Keratinocyte (primary cell): Measurements from ENCODE around the gene YIPF1. TPM values are rescaled to one million over a fixed set of nuclear protein-coding genes. Genes with fewer than 3 reads are reported as not detected.

Experiments
- DNase-seq: peaks from one replicate; pipeline ENCODE4 v3.0.0-alpha.2; 2011; ENCODE audit warnings: low read depth, missing footprints, low spot score
- FAIRE-seq: peaks from 2 replicates; lab custom pipeline; 2011; peaks lifted over from hg19 to GRCh38; lab: Jason Lieb, UNC
- H2AFZ ChIP-seq: 2 replicates; pipeline ENCODE4 v1.6.0; 2012; ENCODE audit warnings: low read length, control low read depth, inconsistent platforms; ENCODE audit not compliant: control insufficient read depth
- H3K27ac ChIP-seq: 2 replicates; pipeline ENCODE4 v1.5.1; 2011; ENCODE audit warnings: low read length; ENCODE audit not compliant: control insufficient read depth, insufficient read depth
- H3K27me3 ChIP-seq: 3 replicates; pipeline ENCODE4 v1.6.0; 2011; ENCODE audit warnings: low read length; ENCODE audit not compliant: control insufficient read depth, insufficient read depth; ENCODE audit errors: extremely low read depth
- H3K36me3 ChIP-seq, 2 experiments: 2 replicates in 1 of 2; 3 replicates in 1 of 2; pipeline ENCODE4 v1.5.1; 2011; ENCODE audit warnings: low read length in 2 of 2, mild to moderate bottlenecking in 1 of 2; ENCODE audit not compliant: control insufficient read depth in 2 of 2, insufficient read depth in 2 of 2; ENCODE audit errors: extremely low read depth in 1 of 2
- H3K4me1 ChIP-seq: 3 replicates; pipeline ENCODE4 v1.5.1; 2011; ENCODE audit warnings: low read length; ENCODE audit not compliant: control insufficient read depth, insufficient read depth; ENCODE audit errors: extremely low read depth
- H3K4me2 ChIP-seq: 3 replicates; pipeline ENCODE4 v1.6.0; 2011; ENCODE audit warnings: low read depth, low read length; ENCODE audit not compliant: control insufficient read depth, insufficient read depth; ENCODE audit errors: extremely low read depth
- H3K4me3 ChIP-seq, 3 experiments: fragments of 200-600 bp in 1 of 3; sonication (generic) in 1 of 3; 2 replicates in 2 of 3; 3 replicates in 1 of 3; pipeline ENCODE4 v1.5.1; 2011 to 2016; ENCODE audit warnings: low read length in 3 of 3, mild to moderate bottlenecking in 3 of 3, control low read depth in 2 of 3, inconsistent platforms in 1 of 3, low read depth in 1 of 3, mixed read lengths in 1 of 3, mixed run types in 1 of 3, moderate library complexity in 1 of 3; ENCODE audit not compliant: control insufficient read depth in 2 of 3, insufficient read depth in 2 of 3; ENCODE audit errors: extremely low read depth in 1 of 3
- H3K79me2 ChIP-seq: 2 replicates; pipeline ENCODE4 v1.6.0; 2012; ENCODE audit warnings: low read length; ENCODE audit not compliant: control insufficient read depth, insufficient read depth
- H3K9ac ChIP-seq: 3 replicates; pipeline ENCODE4 v1.6.0; 2011; ENCODE audit warnings: low read length; ENCODE audit not compliant: control insufficient read depth, insufficient read depth; ENCODE audit errors: extremely low read depth
- H3K9me1 ChIP-seq: 3 replicates; pipeline ENCODE4 v1.6.0; 2011; ENCODE audit warnings: low read length; ENCODE audit not compliant: control insufficient read depth, insufficient read depth; ENCODE audit errors: extremely low read depth
- H3K9me3 ChIP-seq: 2 replicates; pipeline ENCODE4 v1.5.1; 2012; ENCODE audit warnings: low read depth, low read length; ENCODE audit not compliant: control insufficient read depth
- H4K20me1 ChIP-seq: 3 replicates; pipeline ENCODE4 v1.6.0; 2011; ENCODE audit warnings: low read length; ENCODE audit not compliant: control insufficient read depth, insufficient read depth; ENCODE audit errors: extremely low read depth
- EZH2 ChIP-seq: IDR thresholded peaks from one replicate; pipeline ENCODE4 v1.6.1; 2012; ENCODE audit warnings: inconsistent platforms, mild to moderate bottlenecking, low read length, moderate library complexity
- dilution Hi-C: fragments of 300-500 bp; cut with MboI; formaldehyde crosslinking; loops from one replicate; pipeline ENCODE4 v1.7.0; 2020; ENCODE audit warnings: low sequenced_read_pairs; ENCODE audit not compliant: extremely low pct_ligation_motif_present
- polyA plus RNA-seq, 5 experiments: library from polyadenylated mRNA; depleted of rRNA in 3 of 5; stranded (reverse) in 3 of 5; stranded (forward) in 1 of 5; unstranded in 1 of 5; fragments of >200 nt; gene quantifications; 1 replicate in 1 of 5; 2 replicates in 3 of 5; 3 replicates in 1 of 5; pipeline versions ENCODE4 v1.2.1 to v1.2.3, GENCODE V29; 2011 to 2012; ENCODE audit warnings: missing spikeins in 2 of 5, low read depth in 1 of 5, low replicate concordance in 1 of 5
- TF ChIP-seq, protein P1 (sequence below), 3 experiments: IDR thresholded peaks in 1 of 3; conservative IDR thresholded peaks in 1 of 3; optimal IDR thresholded peaks in 1 of 3; 2 replicates in 2 of 3; 3 replicates in 1 of 3; pipeline versions ENCODE3 to v1.5.1; 2011; ENCODE audit warnings: low read length in 3 of 3, mild to moderate bottlenecking in 3 of 3, moderate library complexity in 2 of 3, control low read depth in 1 of 3, inconsistent platforms in 1 of 3; ENCODE audit not compliant: insufficient read depth in 2 of 3; ENCODE audit errors: extremely low read depth in 1 of 3

Gene YIPF1
- polyA plus RNA-seq, 1 donor (not counting 4 experiments of a cell fraction or from before 2014, with no cell fraction given), result 43.3 TPM

DNA sequence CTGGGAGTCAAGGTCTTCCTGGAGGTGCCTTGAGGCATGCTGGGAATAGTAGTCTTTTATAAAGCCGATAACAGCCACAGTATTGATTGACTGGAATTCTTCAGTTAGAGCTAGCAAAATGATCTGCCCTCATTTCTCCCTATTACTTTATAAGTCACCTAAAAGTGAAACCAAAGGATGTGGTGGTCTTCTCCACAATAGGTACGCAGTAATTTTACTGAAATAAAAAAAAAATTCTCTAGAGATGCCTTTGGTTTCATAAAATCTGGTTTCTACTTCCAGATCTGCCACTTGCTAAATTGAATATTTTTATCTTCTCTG lies 51.0 kb downstream of the YIPF1 start:
- Histone ChIP-seq H3K9me3 (no peaks in the 10 kb centered on the region), H3K4me3 (peak overlapping the region; percentile 51 to 100 (median 96)), H3K4me2 (peak overlapping the region; percentile 86), H2AFZ (peak overlapping the region; percentile 78), H3K9ac (peak overlapping the region; percentile 93), H3K79me2 (peaks cover 42% of the 10 kb centered on the region), H3K27ac (peak overlapping the region; percentile 91), H3K36me3 (no peaks in the 10 kb centered on the region), H3K9me1 (no peaks in the 10 kb centered on the region), H4K20me1 (no peaks in the 10 kb centered on the region), H3K4me1 (peaks cover 10% of the 10 kb centered on the region), H3K27me3 (no peaks in the 10 kb centered on the region)
- DNase-seq (no peak), FAIRE-seq (peak; percentile 26)
- no peak for TF ChIP-seq EZH2
- TF ChIP-seq, protein P1, sequence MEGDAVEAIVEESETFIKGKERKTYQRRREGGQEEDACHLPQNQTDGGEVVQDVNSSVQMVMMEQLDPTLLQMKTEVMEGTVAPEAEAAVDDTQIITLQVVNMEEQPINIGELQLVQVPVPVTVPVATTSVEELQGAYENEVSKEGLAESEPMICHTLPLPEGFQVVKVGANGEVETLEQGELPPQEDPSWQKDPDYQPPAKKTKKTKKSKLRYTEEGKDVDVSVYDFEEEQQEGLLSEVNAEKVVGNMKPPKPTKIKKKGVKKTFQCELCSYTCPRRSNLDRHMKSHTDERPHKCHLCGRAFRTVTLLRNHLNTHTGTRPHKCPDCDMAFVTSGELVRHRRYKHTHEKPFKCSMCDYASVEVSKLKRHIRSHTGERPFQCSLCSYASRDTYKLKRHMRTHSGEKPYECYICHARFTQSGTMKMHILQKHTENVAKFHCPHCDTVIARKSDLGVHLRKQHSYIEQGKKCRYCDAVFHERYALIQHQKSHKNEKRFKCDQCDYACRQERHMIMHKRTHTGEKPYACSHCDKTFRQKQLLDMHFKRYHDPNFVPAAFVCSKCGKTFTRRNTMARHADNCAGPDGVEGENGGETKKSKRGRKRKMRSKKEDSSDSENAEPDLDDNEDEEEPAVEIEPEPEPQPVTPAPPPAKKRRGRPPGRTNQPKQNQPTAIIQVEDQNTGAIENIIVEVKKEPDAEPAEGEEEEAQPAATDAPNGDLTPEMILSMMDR (optimal IDR thresholded peaks at IDR 0.05 in 1 of 3, IDR thresholded peaks at IDR 0.05 in 1 of 3, conservative IDR thresholded peaks at IDR 0.05 in 1 of 3; ENCODE audit: extremely low read depth in 1 of 3, insufficient read depth in 2 of 3, low read length in 3 of 3), result no peak
- dilution Hi-C loops, result no loop called here

GRCh38 chr1:53837924-53838653 lies 51.5 kb downstream of the YIPF1 start, which contains the start of gene NDC1:
Gene NDC1, minus strand, starts transcription at chr1:53838296. Its CDS starts 35 bp downstream, at chr1:53838261.
- no peak for FAIRE-seq
- dilution Hi-C loops, result no loop called here

More at GRCh38 chr1:53837924-53838653, 51.5 kb downstream of the YIPF1 start, which contains the start of gene NDC1:
- no peaks in the 10 kb centered on the region for H3K36me3 ChIP-seq
- peak within 1 kb of the TSS; percentile 86 for H3K4me2 ChIP-seq
- TF ChIP-seq EZH2, result no peak
- TF ChIP-seq, protein P1 (optimal IDR thresholded peaks at IDR 0.05 in 1 of 3, IDR thresholded peaks at IDR 0.05 in 1 of 3, conservative IDR thresholded peaks at IDR 0.05 in 1 of 3; ENCODE audit: extremely low read depth in 1 of 3, insufficient read depth in 2 of 3, low read length in 3 of 3), result peak in 1 of 3 experiments; percentile 8
- no peaks in the 10 kb centered on the region for H3K9me1 ChIP-seq
- H3K4me3 ChIP-seq, result peak within 1 kb of the TSS; percentile 51 to 100 (median 96)
- H3K27ac ChIP-seq, result peak within 1 kb of the TSS; percentile 91
- peak within 1 kb of the TSS; percentile 98 for H2AFZ ChIP-seq
- H3K4me1 ChIP-seq, result peaks cover 10% of the 10 kb centered on the region
- H3K9me3 ChIP-seq, result no peaks in the 10 kb centered on the region
- H3K9ac ChIP-seq, result peak within 1 kb of the TSS; percentile 93
- H3K27me3 ChIP-seq, result no peaks in the 10 kb centered on the region
- H3K79me2 ChIP-seq, result peaks cover 45% of the 10 kb centered on the region
- H4K20me1 ChIP-seq, result no peaks in the 10 kb centered on the region
- DNase-seq, result peak; percentile 73
